ENCODE results near the gene SEPTIN12.
A peak's percentile ranks its signal among the peaks of the same experiment; 100 is the strongest.
"Not testable (repeated sequence)": the region's sequence is repeated elsewhere in the genome, so short reads cannot be mapped to it uniquely, and the experiment has no call there.

Gene SEPTIN12

GRCh38 chr16:4802659-4803287, 14.6 kb upstream of the SEPTIN12 start:
- peak; percentile 91 for DNase-seq

GRCh38 chr16:4801962-4802658, 14.0 kb upstream of the SEPTIN12 start, which contains the start of gene ROGDI:
ROGDI (minus strand) TSS chr16:4802633; CDS start chr16:4802571, 62 bp downstream.
- DNase-seq: peak; percentile 70

DNA sequence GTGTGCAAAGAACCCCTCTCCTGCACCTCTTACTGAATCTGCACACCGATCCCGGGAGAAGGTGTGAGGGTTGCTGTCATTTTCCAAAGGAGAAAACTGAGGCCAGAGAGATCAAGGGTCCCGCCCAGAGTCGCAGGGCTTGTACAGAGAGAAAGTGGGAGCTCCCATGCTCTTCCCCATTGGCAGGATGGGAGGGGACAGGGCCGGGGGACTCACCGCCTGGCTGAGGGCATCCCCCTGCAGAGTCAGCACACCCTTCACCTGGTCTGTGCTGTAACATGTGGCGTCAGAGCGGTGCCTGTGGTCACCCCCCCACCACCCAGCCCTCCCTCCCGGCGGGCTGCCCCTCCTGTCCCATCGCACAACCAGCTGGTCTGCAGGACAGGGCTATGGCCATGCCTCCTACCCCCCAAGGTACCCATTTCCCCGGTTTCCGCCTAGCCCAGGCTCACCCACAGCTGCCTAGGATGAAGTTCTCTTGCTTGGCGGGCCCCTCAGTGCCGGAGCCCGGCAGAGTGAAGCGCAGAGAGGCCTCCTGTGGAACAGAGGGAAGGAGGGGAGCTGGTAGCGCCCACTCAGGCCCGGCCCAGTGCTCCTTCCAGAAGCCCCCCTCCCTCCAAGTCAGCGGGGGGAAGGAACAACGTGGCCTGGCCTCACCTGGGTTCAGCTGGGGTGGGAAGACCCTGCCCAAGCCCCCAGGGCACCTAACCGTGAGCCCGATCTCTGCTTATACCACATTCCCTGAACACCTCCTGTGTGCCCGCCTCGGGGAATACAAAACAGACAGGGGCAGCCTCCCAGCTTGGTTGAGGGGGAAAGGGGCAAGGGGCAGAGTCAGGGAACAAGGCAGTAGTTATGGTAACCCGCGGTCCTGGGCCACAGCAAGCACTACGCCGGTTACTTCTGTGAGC, 13.2 kb upstream of the SEPTIN12 start:
- DNase-seq: no peak

GRCh38 chr16:4800290-4801041, 12.3 kb upstream of the SEPTIN12 start:
- DNase-seq: no peak

GRCh38 chr16:4799171-4799855, 11.2 kb upstream of the SEPTIN12 start:
- no peak for DNase-seq

DNA sequence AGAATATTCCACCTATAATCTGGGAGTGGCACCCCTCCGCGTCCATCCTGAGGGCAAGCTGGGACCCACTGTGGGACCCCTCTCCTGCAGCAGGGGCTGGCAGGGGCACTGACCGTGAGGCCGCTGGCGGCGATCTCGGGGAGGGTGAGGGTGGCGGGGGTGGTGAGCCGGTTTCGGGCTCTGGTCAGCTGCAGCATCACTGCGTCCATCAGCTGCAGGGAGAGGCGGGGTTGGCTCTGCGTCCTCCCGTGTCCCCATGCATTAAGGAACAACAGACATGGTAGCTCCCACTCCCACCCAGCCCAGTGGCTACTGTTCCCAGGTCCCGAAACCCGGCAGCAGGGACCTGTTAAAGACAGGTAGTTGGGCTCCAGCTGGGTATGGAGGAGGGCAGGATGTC, 10.3 kb upstream of the SEPTIN12 start:
- DNase-seq: no peak

DNA sequence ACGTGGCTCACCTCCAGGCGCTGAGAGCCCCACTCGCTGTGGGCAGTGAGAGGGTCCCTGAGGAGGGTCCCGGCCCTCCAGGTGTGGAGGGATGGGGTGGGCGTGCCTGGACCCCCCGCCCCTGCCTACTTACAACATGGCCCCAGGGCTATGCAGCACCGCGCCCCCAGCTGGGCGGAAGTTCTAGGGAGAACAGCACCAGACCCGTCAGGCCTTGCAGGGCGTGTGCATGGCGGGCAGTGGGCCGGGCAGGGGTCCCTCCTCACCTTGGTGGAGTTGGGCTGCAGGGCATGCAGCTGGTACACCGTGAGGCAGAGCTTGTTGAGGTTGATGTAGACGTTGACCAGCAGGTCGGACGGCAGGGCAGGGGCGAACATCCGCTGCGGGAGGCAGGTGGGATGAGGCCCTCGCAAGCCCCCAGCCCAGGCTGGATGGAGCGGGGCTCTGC, 9.7 kb upstream of the SEPTIN12 start:
- DNase-seq: no peak

DNA sequence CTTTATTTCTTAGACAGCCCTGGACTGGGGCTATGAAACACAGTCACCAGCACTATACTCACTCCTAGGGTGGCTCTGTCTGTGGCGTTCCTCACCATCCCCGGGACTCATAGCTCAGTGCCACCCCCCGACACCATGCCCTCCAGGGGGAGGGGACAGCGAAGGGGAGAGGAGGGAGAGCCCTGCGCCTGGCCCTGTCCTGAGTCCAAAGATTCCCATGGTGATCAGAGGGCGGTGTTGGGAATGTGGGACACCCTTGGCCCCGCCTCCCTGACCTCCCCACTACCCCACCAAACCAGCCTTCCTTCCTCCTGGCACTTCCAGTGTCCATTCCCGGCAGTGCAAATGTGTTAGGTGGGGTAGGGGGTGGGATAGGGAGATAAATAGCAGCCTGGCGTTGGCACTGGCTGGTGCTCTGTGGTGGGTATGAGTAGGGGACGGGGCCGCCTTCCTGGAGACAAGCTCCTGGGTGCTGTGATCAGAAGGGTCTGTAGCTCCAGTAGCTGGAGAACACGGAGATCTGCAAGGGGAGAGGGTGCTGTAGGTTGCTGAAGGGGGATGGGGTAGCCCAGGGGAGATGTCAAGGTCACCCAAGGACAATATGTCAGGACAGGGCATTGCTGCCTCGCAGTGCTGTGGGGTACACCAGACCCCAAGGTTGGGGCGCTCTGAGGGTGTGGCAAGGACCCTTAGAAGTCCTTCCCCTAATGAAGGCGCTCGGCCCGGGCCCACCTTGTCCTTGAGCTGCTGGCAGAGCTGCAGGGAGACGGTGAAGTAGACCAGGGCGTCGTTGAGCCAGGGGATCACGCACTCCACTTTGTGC, 9.0 kb upstream of the SEPTIN12 start:
- no peak for DNase-seq

DNA sequence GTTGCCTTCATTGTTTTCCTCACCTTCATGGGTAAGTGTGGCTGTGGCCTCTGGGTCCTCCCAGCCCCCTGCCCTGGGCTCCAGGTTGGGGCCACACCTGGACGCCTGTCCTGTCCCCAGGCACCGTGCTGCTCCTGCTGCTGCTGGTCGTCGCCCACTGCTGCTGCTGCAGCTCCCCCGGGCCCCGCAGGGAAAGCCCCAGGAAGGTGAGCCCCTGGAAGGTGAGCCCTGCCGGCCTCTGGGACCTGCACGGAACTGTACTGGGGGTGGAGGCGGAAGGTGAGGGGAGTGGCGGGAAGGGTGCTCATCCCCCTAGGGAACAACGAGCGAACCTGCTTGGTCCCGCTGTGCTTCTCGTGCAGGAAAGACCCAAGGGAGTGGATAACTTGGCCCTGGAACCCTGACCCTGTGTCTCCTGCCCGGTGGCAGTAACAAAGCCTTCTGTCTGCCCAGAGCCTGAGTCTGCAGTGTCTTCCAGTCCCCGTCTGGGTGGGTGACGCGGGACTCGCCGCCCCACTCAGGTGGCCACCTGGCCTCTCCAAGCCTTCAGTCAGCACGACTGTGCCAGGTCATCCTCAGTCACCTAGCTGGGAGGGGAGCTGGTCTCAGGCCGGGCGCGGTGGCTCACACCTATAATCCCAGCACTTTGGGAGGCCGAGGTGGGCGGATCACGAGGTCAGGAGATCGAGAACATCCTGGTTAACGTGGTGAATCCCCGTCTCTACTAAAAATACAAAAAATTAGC, 7.9 kb upstream of the SEPTIN12 start:
- no peak for DNase-seq

GRCh38 chr16:4795181-4795827, 7.2 kb upstream of the SEPTIN12 start, which contains the start of gene SMIM22:
SMIM22 (plus strand) TSS chr16:4795369; CDS start chr16:4795735, 366 bp downstream.
- DNase-seq: no peak

DNA sequence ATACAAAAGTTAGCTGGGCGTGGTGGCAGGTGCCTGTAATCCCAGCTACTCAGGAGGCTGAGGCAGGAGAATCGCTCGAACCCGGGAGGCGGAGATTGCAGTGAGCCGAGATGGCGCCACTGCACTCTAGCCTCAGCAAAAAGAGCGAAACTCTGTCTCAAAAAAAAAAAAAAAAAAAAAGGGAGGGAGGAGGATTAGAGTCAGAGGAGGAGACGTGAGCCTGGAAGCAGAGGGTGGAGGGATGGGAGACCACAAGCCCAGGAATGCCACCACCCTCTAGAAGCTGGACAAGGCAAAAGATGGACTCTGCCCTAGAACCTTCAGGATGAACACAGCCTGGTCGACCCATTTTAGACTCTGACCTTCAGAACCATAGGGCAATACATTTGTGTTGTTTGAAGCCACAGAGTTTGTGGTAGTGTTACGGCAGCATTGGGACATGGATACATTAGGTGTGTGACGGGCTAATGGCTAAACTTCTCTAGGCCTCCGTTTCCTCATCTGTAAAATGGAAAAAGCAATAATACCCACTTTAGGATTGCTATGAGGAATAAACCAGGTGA, 4.9 kb upstream of the SEPTIN12 start:
- no peak for DNase-seq

DNA sequence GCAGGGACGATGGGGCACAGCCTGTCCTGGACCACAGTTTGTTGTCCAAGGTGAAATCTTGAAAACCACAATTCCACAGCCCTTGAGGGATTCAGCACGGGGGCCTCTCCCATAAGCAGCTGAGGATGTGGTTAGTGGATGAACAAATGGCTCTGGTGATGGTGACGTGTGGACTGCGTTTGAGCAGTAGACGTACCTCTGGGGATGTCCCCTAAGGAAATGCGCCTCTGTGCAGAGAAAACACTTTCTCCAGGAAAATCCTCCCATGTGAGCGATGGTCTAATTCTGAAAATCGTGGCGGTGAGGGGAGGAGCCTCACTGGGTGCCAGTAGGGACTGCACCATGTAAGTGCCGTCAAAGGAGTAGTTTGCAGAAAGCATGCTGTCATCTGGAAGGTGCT, 2.7 kb upstream of the SEPTIN12 start:
- DNase-seq: peak; percentile 10

- DNase-seq: no peak
These were observed 2.1 kb upstream of the SEPTIN12 start for GRCh38 chr16:4790261-4790660.

- DNase-seq: no peak
These were observed 765 bp upstream of the SEPTIN12 start for GRCh38 chr16:4788910-4789309.

DNA sequence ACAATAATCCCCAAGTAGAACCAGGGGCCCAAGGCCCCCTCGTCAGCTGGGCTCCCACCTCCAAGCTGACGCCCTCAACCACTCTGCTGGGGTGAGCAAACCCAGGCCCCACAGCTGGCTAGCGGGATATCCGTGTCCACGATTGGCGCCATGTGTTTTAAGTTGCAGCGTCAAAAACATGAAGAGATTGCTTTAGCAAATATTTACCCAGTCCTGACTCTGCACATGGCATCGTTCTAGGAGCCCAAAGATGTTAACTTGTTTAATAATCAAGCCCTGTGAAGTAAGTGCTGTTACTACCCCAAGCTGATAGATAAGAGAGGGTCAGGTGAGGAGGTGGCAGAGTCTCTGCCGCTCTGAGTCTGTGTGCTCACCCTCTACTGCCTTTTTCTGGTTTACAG, 344 bp upstream of the SEPTIN12 start:
- DNase-seq: no peak

DNA sequence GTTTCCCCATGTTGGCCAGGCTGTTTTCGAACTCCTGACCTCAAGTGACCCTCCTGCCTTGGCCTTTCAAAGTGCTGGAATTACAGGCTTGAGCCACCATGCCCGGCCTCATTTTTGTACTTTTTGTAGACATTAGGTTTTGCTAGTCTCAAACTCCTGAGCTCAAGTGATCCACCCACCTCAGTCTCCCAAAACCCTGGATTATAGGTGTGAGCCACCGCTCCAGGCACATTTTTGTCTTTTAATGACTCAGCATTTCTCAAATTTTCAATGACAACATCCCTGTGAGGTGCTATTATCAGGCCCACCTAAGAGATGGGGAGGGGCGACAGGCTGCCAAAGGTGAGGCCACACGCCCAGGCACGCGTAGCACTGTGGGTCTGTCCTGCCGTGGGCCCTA, 1.1 kb downstream of the SEPTIN12 start:
- DNase-seq: no peak

GRCh38 chr16:4785758-4786433, 2.2 kb downstream of the SEPTIN12 start:
- no peak for DNase-seq

GRCh38 chr16:4784444-4784987, 3.6 kb downstream of the SEPTIN12 start:
- DNase-seq: not testable (repeated sequence)

DNA sequence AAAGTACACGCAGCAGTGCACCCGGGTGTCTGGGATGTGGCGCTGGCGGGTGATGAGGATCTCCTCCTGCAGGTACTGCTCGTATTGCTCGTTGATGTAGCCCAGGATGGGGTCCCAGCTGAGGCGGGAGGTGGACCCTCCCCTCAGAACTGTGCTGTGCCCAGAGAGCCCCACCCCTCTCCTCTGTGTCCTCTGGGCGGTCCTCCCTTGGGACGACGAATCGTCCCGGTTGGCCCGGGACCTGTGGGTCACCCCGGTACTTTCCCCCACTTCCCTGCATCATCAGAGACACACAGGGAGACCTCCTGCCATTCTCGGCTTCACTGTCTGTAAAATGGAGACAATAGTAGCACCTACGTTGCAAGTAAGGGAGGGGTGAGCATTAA, 4.2 kb downstream of the SEPTIN12 start:
- DNase-seq: no peak

Data from activated CD4-positive, alpha-beta T cell treated with anti-CD3 and anti-CD28 coated beads, Interleukin-2, amount 50 U/mL, for 16 hours (primary cell).